ENCODE data around the gene MFAP5.

DNA sequence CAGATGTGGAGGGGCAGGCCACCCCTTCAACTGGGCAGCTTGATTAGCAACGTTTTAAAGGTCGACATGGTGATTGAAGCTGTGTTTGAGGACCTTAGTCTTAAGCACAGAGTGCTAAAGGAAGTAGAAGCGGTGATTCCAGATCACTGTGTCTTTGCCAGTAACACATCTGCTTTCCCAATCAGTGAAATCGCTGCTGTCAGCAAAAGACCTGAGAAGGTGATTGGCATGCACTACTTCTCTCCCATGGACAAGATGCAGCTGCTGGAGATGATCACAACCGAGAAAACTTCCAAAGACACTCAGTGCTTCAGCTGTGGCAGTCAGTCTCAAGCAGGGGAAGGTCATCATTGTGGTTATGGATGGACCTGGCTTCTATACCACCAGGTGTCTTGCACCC, 26.0 kb downstream of the MFAP5 start:
- TF ChIP-seq, protein P1, sequence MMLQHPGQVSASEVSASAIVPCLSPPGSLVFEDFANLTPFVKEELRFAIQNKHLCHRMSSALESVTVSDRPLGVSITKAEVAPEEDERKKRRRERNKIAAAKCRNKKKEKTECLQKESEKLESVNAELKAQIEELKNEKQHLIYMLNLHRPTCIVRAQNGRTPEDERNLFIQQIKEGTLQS (CRISPR knock-in tag; conservative IDR thresholded peaks at IDR 0.05), result no peak
- TF ChIP-seq, protein P2, sequence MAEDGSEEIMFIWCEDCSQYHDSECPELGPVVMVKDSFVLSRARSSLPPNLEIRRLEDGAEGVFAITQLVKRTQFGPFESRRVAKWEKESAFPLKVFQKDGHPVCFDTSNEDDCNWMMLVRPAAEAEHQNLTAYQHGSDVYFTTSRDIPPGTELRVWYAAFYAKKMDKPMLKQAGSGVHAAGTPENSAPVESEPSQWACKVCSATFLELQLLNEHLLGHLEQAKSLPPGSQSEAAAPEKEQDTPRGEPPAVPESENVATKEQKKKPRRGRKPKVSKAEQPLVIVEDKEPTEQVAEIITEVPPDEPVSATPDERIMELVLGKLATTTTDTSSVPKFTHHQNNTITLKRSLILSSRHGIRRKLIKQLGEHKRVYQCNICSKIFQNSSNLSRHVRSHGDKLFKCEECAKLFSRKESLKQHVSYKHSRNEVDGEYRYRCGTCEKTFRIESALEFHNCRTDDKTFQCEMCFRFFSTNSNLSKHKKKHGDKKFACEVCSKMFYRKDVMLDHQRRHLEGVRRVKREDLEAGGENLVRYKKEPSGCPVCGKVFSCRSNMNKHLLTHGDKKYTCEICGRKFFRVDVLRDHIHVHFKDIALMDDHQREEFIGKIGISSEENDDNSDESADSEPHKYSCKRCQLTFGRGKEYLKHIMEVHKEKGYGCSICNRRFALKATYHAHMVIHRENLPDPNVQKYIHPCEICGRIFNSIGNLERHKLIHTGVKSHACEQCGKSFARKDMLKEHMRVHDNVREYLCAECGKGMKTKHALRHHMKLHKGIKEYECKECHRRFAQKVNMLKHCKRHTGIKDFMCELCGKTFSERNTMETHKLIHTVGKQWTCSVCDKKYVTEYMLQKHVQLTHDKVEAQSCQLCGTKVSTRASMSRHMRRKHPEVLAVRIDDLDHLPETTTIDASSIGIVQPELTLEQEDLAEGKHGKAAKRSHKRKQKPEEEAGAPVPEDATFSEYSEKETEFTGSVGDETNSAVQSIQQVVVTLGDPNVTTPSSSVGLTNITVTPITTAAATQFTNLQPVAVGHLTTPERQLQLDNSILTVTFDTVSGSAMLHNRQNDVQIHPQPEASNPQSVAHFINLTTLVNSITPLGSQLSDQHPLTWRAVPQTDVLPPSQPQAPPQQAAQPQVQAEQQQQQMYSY (CRISPR knock-in tag; IDR thresholded peaks at IDR 0.05), result no peak
- TF ChIP-seq FOXK1 (CRISPR knock-in tag; IDR thresholded peaks at IDR 0.05) (no peak), ATF1 (CRISPR knock-in tag; IDR thresholded peaks at IDR 0.05) (no peak), CREB1 (CRISPR knock-in tag; IDR thresholded peaks at IDR 0.05) (no peak), TCF7 (CRISPR knock-in tag; IDR thresholded peaks at IDR 0.05; ENCODE audit: low read depth) (no peak), ZNF671 (CRISPR knock-in tag; IDR thresholded peaks at IDR 0.05) (no peak)
- TF ChIP-seq, protein P3, sequence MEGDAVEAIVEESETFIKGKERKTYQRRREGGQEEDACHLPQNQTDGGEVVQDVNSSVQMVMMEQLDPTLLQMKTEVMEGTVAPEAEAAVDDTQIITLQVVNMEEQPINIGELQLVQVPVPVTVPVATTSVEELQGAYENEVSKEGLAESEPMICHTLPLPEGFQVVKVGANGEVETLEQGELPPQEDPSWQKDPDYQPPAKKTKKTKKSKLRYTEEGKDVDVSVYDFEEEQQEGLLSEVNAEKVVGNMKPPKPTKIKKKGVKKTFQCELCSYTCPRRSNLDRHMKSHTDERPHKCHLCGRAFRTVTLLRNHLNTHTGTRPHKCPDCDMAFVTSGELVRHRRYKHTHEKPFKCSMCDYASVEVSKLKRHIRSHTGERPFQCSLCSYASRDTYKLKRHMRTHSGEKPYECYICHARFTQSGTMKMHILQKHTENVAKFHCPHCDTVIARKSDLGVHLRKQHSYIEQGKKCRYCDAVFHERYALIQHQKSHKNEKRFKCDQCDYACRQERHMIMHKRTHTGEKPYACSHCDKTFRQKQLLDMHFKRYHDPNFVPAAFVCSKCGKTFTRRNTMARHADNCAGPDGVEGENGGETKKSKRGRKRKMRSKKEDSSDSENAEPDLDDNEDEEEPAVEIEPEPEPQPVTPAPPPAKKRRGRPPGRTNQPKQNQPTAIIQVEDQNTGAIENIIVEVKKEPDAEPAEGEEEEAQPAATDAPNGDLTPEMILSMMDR (IDR thresholded peaks at IDR 0.05), result no peak
- TF ChIP-seq, protein P4, sequence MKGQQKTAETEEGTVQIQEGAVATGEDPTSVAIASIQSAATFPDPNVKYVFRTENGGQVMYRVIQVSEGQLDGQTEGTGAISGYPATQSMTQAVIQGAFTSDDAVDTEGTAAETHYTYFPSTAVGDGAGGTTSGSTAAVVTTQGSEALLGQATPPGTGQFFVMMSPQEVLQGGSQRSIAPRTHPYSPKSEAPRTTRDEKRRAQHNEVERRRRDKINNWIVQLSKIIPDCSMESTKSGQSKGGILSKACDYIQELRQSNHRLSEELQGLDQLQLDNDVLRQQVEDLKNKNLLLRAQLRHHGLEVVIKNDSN (CRISPR knock-in tag; IDR thresholded peaks at IDR 0.05), result no peak
- TF ChIP-seq, protein P5, sequence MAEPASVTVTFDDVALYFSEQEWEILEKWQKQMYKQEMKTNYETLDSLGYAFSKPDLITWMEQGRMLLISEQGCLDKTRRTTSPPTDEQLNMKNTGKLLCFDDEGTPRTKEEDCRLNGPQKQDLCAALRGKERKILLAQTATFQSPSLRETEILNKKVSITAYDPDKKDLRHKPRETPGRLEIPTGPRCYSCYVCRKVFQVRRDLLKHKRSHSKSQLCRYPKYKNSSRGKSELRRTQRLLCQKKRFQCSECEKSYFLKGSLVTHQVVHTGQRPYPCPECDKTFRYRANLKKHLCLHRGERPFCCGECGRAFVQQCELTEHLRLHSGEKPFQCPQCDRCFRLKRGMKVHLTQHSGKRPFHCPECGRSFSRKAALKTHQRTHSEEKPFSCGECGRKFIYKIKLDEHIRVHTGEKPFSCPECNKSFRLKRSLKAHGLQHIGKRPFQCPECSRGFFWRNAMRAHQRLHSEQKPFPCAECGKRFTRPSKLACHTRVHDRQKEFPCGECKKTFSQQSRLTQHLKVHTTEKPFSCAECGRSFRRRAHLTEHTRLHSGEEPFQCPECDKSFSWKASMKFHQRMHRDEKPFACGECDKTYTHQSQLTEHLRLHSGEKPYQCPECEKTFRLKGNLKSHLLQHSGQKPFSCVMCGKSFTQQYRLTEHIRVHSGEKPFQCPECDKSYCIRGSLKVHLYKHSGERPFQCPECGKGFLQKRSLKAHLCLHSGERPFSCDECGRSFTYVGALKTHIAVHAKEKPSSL (CRISPR knock-in tag; conservative IDR thresholded peaks at IDR 0.05), result no peak

Data from WTC11 (cell line).